ENCODE data around the gene SLC20A1.

GRCh38 chr2:112699984-112700667 is 54.4 kb downstream of the SLC20A1 start:
- TF ChIP-seq CTCF (IDR thresholded peaks at IDR 0.05; ENCODE audit: insufficient read depth, low read depth, low read length), result no peak
- TF ChIP-seq EZH2 (IDR thresholded peaks at IDR 0.05; ENCODE audit: insufficient read depth, low read length), result no peak

Measured in astrocyte (in vitro differentiated cells and primary cell).